Transverse colon (tissue), 3 donors: ENCODE measurements around the gene SMARCD2.

Experiments used
- POLR2A ChIP-seq: fragments of 450-650 bp; IDR thresholded peaks from one replicate; pipeline ENCODE4 v1.6.1; 2016; ENCODE audit warnings: antibody characterized with exemption, mild to moderate bottlenecking, moderate library complexity
- TF ChIP-seq, protein P1 (sequence below), 5 experiments: fragments of 200-600 bp in 3 of 5; fragments of 450-650 bp in 2 of 5; sonication (generic) in 3 of 5; IDR thresholded peaks; 1 replicate in 2 of 5; 2 replicates in 3 of 5; pipeline ENCODE4 v1.5.1; 2016 to 2017; ENCODE audit warnings: antibody characterized with exemption in 5 of 5, inconsistent platforms in 3 of 5, mild to moderate bottlenecking in 2 of 5, moderate library complexity in 1 of 5

DNA sequence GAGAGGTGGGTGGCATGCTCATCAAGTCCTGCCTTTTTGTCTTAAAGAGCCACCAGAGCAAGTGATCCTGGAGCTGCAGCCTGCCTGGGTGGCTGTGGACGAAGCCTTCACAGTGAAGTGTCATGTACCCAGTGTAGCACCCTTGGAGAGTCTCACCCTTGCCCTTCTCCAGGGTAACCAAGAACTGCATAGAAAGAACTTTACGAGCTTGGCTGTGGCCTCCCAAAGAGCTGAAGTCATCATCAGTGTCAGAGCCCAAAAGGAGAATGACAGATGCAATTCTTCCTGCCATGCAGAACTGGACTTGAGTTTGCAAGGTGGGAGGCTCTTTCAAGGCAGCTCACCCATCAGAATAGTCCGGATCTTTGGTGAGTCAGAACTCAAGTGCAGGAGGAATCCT, 16.8 kb upstream of the SMARCD2 start:
- TF ChIP-seq, protein P1, sequence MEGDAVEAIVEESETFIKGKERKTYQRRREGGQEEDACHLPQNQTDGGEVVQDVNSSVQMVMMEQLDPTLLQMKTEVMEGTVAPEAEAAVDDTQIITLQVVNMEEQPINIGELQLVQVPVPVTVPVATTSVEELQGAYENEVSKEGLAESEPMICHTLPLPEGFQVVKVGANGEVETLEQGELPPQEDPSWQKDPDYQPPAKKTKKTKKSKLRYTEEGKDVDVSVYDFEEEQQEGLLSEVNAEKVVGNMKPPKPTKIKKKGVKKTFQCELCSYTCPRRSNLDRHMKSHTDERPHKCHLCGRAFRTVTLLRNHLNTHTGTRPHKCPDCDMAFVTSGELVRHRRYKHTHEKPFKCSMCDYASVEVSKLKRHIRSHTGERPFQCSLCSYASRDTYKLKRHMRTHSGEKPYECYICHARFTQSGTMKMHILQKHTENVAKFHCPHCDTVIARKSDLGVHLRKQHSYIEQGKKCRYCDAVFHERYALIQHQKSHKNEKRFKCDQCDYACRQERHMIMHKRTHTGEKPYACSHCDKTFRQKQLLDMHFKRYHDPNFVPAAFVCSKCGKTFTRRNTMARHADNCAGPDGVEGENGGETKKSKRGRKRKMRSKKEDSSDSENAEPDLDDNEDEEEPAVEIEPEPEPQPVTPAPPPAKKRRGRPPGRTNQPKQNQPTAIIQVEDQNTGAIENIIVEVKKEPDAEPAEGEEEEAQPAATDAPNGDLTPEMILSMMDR (IDR thresholded peaks at IDR 0.05) = no peak
- TF ChIP-seq POLR2A = no peak
